ENCODE measurements around the gene PRM1.

PRM1 gene

GRCh38 chr16:11280616-11281522 lies at the start of gene PRM1:
Gene PRM1 (minus strand): TSS chr16:11281330. CDS start chr16:11281238, 92 bp downstream.
- DNase-seq, result no peak
- intact Hi-C loops (cut with DNase I), result no loop called here

GRCh38 chr16:11330526-11331237 lies 49.6 kb upstream of the PRM1 start:
- no peak for DNase-seq
- intact Hi-C loops (cut with DNase I), result no loop called here

GRCh38 chr16:11329891-11330290 lies 48.8 kb upstream of the PRM1 start:
- intact Hi-C loops (cut with DNase I), result no loop called here
- no peak for DNase-seq

GRCh38 chr16:11329071-11329491 lies 48.0 kb upstream of the PRM1 start:
- no peak for DNase-seq
- intact Hi-C loops (cut with DNase I), result no loop called here

- intact Hi-C loops (cut with DNase I), result no loop called here
- peak in 2 of 10 donors; percentile 3 to 64 for DNase-seq
Observed at GRCh38 chr16:11328172-11329070, 47.3 kb upstream of the PRM1 start.

GRCh38 chr16:11327277-11328171 lies 46.4 kb upstream of the PRM1 start:
- intact Hi-C loops (cut with DNase I), result no loop called here
- DNase-seq, result peak in 1 of 10 donors; percentile 70

GRCh38 chr16:11326737-11327276 lies 45.7 kb upstream of the PRM1 start:
- no peak for DNase-seq
- intact Hi-C loops (cut with DNase I), result no loop called here

- peak in 1 of 10 donors; percentile 23 for DNase-seq
- intact Hi-C loops (cut with DNase I), result no loop called here
Observed at GRCh38 chr16:11326084-11326736, 45.1 kb upstream of the PRM1 start.

GRCh38 chr16:11325404-11326083 lies 44.4 kb upstream of the PRM1 start:
- DNase-seq, result peak in 1 of 10 donors; percentile 62

GRCh38 chr16:11323551-11324336 lies 42.6 kb upstream of the PRM1 start:
- DNase-seq, result peak in 1 of 10 donors; percentile 43
- intact Hi-C loops (cut with DNase I), result no loop called here

More at GRCh38 chr16:11325404-11326083, 44.4 kb upstream of the PRM1 start:
- intact Hi-C loops (cut with DNase I), result no loop called here

GRCh38 chr16:11322823-11323222 lies 41.7 kb upstream of the PRM1 start:
- intact Hi-C loops (cut with DNase I), result no loop called here
- DNase-seq, result peak in 1 of 10 donors; percentile 21

GRCh38 chr16:11321662-11322061 lies 40.5 kb upstream of the PRM1 start:
- intact Hi-C loops (cut with DNase I), result no loop called here
- DNase-seq, result no peak

- intact Hi-C loops (cut with DNase I), result no loop called here
- DNase-seq, result peak in 1 of 10 donors; percentile 22
Observed at GRCh38 chr16:11320170-11320569, 39.0 kb upstream of the PRM1 start.

GRCh38 chr16:11319529-11320146 lies 38.5 kb upstream of the PRM1 start:
- peak in 2 of 10 donors; percentile 20 to 53 for DNase-seq
- intact Hi-C loops (cut with DNase I), result no loop called here

- intact Hi-C loops (cut with DNase I), result no loop called here
- peak in 1 of 10 donors; percentile 33 for DNase-seq
Observed at GRCh38 chr16:11318817-11319216, 37.7 kb upstream of the PRM1 start.

- DNase-seq, result peak in 1 of 10 donors; percentile 71
- intact Hi-C loops (cut with DNase I), result no loop called here
Observed at GRCh38 chr16:11316331-11317015, 35.3 kb upstream of the PRM1 start.

All from posterior cingulate gyrus (tissue), 11 donors.